Motor neuron (in vitro differentiated cells): ENCODE measurements around the gene ADAMTS16. TPM values are rescaled to one million over a fixed set of nuclear protein-coding genes. Genes with fewer than 3 reads are reported as not detected.
A peak's percentile ranks its signal among the peaks of the same experiment; 100 is the strongest.

ENCODE experiments used
- ATAC-seq, 8 experiments: fragments of 200-7000 bp; cut with Tn5 transposase; replicated peaks in 6 of 8; 2 replicates each; pipeline ENCODE4 v1.8.0; 2021; ENCODE audit warnings: mild to moderate bottlenecking in 8 of 8, moderate library complexity in 8 of 8
- H3K27ac ChIP-seq, 2 donors: fragments of 250-450 bp; sonication (Bioruptor Pico); 2 replicates each; pipeline ENCODE4 v1.9.0; 2021; ENCODE audit warnings: antibody characterized with exemption in 2 of 2, mild to moderate bottlenecking in 2 of 2, moderate library complexity in 1 of 2
- H3K4me1 ChIP-seq, 2 donors: fragments of 250-450 bp; sonication (Bioruptor Pico); replicated peaks in 1 of 2; 2 replicates each; pipeline ENCODE4 v1.6.1; 2021; ENCODE audit warnings: antibody characterized with exemption in 2 of 2, mild to moderate bottlenecking in 2 of 2, moderate library complexity in 1 of 2
- H3K4me3 ChIP-seq, 5 donors: fragments of 250-450 bp; sonication (Bioruptor Pico); 2 replicates each; pipeline ENCODE4 v1.9.0; 2021; ENCODE audit warnings: antibody characterized with exemption in 5 of 5, mild to moderate bottlenecking in 5 of 5, moderate library complexity in 4 of 5
- whole genome bisulfite sequencing, 10 experiments: fragments of 450-650 bp; shearing (Covaris generic); methylation state at CpG; one replicate each; pipeline ENCODE4 v1.0.0; 2022; 5-methylcytosine and 5-hydroxymethylcytosine counted together
- in situ Hi-C, 9 experiments: fragments of 400-800 bp; cut with MboI; loops; one replicate each; pipeline ENCODE4 v1.15.0; 2021; ENCODE audit warnings: low sequenced_read_pairs in 9 of 9, low pct_unique_long_range_greater_than_20kb in 2 of 9; ENCODE audit not compliant: unreplicated experiment in 9 of 9
- total RNA-seq, 8 experiments: library from RNA; unstranded; fragments of 300-600 nt; gene quantifications; 2 replicates each; pipeline versions ENCODE4 v1.2.3 to v1.2.4, GENCODE V29; 2022

The ADAMTS16 gene
- total RNA-seq, 8 experiments from 2014 or later = 0.25 to 34.1 (median 1.1) TPM

DNA sequence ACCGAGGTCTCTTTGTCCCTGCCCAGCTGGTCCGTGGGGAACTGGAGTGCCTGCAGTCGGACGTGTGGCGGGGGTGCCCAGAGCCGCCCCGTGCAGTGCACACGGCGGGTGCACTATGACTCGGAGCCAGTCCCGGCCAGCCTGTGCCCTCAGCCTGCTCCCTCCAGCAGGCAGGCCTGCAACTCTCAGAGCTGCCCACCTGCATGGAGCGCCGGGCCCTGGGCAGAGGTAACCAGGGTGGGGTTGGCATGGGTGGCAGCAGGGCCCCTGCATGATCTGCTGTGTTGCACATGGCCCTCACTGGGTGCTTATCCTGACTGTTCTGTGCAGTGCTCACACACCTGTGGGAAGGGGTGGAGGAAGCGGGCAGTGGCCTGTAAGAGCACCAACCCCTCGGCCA is 163.1 kb downstream of the ADAMTS16 start:
- Histone ChIP-seq H3K4me1 (peaks cover 3 to 8% of the 10 kb centered on the region in 2 donors), H3K4me3 (no peak overlapping the region), H3K27ac (no peak overlapping the region)
- no peak for ATAC-seq
- WGBS, 10 experiments = 80 to 100% methylated on average over 1 to 2 of the region's 15 CpGs; no CpG with 5 or more reads in 8 of the 10 experiments
- in situ Hi-C loops = no loop called here

DNA sequence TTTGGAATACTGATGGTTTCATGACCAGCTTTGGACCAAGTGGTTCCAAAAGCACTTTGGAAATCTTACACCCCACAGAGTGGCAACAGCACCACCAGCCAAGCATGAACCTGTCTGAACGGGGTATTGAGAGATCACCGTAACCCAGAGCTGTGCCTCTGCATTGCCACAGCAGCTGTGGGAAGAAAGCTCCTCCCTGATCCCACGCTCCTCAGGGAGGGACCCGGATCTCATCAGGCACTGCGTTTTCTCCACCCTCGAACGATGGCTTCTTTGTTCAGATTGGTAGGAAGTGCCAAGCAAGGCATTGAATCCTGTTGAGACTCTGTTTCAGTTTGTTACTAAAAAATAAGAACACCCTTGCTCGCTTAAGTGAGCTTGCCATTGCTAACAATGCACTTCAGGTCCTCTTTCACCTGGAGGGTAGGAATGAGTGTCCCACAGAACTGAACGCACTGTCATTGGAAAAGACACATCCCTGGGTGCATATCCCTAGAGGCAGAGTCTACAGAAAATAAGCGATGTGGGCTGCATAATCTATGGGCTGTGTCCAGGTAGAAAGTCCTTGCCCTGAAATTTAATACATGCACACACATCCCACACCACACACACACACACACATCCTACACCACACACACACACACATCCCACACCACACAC is 164.4 kb downstream of the ADAMTS16 start:
- no peak overlapping the region for H3K4me3 ChIP-seq
- no peak overlapping the region for H3K27ac ChIP-seq
- in situ Hi-C loops = no loop called here
- peak in 3 of 8 experiments; percentile 18 to 57 (median 39) for ATAC-seq
- 3 to 100% (median 80%) methylated on average over 1 to 7 of the region's 10 CpGs; no CpG with 5 or more reads in 1 of the 10 experiments for WGBS, 10 experiments
- H3K4me1 ChIP-seq = peaks cover 0 to 1% of the 10 kb centered on the region in 2 donors

DNA sequence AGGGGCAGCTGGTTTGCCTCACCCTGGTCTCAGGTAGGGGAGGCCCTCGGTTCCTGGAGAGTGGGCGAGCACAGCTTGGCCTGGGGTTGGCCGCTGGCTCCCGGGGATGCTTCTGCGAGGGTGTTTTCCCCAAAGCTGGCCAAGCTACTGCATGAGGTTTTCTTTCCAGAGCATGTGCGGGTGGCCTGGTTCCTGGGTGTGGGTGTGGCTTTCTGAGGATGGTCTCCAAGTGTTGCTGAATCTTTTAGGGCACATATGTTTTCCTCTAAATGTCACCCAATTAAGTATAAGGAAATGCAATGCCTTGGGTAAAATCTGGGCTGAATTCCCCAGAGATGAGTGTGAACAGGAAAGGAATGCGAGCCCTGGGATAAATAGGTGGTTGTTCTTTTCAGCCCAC is 166.6 kb downstream of the ADAMTS16 start:
- Histone ChIP-seq H3K4me3 (no peak overlapping the region), H3K27ac (no peak overlapping the region), H3K4me1 (no peaks in the 10 kb centered on the region)
- WGBS, 10 experiments = 13 to 100% (median 39%) methylated on average over 1 to 5 of the region's 7 CpGs; no CpG with 5 or more reads in 6 of the 10 experiments
- in situ Hi-C loops = no loop called here
- peak in 3 of 8 experiments; percentile 63 to 87 (median 81) for ATAC-seq

DNA sequence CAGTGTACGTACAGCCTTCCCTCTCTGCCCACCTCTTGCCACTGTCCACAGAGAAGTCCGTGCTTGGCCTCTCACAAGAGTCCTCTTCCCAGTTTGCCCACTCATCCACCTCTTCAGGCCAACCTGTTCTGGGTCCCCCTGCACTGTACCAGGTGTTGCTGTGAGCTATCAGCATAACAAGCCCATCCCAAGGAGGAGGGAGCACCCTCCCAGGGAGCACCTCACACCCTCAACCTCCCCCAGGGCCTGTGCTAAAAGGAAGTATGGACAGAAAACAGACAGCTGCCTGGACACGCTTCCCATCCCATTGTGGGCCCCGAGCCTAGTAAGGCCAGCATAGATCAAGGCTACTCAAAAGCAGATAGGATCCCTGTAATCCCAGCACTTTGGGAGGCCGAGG is 168.2 kb downstream of the ADAMTS16 start:
- in situ Hi-C loops = no loop called here
- 80 to 95% (median 88%) methylated on average over 2 to 4 of the region's 5 CpGs; no CpG with 5 or more reads in 6 of the 10 experiments for WGBS, 10 experiments
- H3K4me1 ChIP-seq = peaks cover 8 to 9% of the 10 kb centered on the region in 2 donors
- ATAC-seq = no peak
- no peak overlapping the region for H3K4me3 ChIP-seq
- no peak overlapping the region for H3K27ac ChIP-seq

DNA sequence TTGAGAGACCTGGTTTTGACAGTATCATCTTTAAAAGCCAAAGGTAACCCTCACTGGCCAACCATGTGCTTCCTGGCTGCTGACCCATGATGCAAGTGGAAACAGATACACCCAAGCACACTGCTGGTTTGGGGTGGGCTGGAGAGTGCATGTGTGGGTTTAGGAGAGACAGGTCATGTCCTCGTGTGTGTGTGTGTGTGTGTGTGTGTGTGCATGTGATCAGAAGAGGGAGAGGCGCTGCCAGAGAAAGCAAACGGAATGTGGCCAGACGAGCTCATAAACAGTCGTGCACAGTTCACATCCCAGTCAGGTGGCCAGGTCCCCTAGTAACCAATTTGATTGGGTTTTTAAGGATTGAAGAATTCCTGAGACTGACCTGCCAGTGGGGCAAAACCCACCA is 169.5 kb downstream of the ADAMTS16 start:
- no peak for ATAC-seq
- Histone ChIP-seq H3K4me3 (no peak overlapping the region), H3K4me1 (peaks cover 12 to 19% of the 10 kb centered on the region in 2 donors), H3K27ac (no peak overlapping the region)
- 51 to 93% (median 66%) methylated on average over 2 to 5 of the region's 5 CpGs; no CpG with 5 or more reads in 5 of the 10 experiments for WGBS, 10 experiments
- in situ Hi-C loops = no loop called here

DNA sequence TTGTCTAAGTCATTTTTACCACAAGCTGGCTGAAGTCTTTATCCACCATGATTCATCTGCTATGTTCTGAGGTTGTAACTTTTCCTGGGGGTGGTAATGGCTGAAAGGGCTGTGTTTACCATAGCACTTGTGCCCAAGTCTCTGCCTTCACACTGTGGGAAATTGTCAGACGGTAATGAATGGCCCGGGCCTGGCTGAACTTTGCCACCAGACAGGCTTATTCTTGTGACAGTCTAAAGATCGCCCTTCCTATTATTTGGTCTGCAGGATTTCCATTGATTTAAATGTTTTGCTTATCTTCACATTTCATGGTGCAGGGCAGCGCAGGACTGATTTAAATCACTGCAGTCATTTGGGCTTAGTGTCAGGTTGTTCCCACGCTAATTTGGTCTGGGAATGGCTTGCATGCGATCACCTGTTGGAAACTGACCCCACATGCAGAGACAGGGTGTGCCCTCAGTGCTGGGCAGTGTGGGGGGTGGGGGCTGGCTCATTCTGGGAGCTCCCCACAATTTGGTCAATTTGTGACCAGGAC is 173.0 kb downstream of the ADAMTS16 start:
- 30 to 82% (median 61%) methylated on average over 2 to 6 of the region's 6 CpGs; no CpG with 5 or more reads in 3 of the 10 experiments for WGBS, 10 experiments
- H3K4me1 ChIP-seq = peaks cover 12 to 19% of the 10 kb centered on the region in 2 donors
- in situ Hi-C loops = no loop called here
- H3K4me3 ChIP-seq = no peak overlapping the region
- peak in 5 of 8 experiments; percentile 67 to 87 (median 71) for ATAC-seq
- H3K27ac ChIP-seq = no peak overlapping the region

DNA sequence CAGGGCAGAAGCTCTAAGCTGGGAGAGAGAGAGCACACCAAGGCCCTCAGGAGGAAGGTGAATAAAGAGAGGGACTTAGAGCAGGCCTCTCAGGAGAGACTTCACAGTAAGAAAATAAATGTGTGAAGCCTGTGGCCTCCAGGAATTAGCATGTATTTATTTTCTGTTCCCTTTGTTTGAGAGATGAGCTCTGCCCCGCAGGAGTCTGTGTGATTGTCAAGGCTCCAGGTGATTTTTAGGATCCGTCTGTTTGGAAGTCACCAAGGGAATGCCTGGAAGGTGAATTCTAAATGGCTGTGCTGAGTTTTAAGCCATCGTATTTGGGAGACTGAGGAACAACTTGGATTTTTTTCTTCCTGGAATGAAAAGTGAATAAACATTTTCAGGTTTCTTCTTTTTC is 174.0 kb downstream of the ADAMTS16 start:
- Histone ChIP-seq H3K4me1 (peaks cover 12 to 19% of the 10 kb centered on the region in 2 donors), H3K27ac (no peak overlapping the region), H3K4me3 (no peak overlapping the region)
- no peak for ATAC-seq
- in situ Hi-C loops = no loop called here
- 40 to 100% (median 85%) methylated on average over 1 to 3 of the region's 3 CpGs for WGBS, 10 experiments

DNA sequence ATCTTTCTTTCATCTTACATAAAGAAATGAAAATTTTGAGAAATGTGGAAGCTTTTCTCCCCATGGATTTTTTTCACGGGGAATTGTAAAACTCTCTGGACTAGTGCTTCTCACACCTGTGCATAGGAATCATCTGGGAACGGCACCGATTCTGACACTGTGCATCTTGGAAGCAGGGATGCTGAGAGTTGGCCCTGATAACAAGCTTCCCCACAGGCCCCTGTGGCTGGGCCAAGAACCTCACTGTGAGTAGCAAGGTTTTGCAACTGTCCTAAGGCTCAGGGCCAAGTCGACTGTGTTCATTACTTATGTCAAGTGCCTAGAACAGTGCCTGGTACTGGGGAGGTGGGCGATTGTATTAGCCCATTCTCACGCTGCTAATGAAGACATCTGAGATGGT is 174.5 kb downstream of the ADAMTS16 start:
- ATAC-seq = no peak
- Histone ChIP-seq H3K27ac (no peak overlapping the region), H3K4me1 (peaks cover 12 to 19% of the 10 kb centered on the region in 2 donors), H3K4me3 (no peak overlapping the region)
- in situ Hi-C loops = no loop called here
- 68 to 100% (median 83%) methylated on average over 1 to 6 of the region's 6 CpGs; no CpG with 5 or more reads in 2 of the 10 experiments for WGBS, 10 experiments

DNA sequence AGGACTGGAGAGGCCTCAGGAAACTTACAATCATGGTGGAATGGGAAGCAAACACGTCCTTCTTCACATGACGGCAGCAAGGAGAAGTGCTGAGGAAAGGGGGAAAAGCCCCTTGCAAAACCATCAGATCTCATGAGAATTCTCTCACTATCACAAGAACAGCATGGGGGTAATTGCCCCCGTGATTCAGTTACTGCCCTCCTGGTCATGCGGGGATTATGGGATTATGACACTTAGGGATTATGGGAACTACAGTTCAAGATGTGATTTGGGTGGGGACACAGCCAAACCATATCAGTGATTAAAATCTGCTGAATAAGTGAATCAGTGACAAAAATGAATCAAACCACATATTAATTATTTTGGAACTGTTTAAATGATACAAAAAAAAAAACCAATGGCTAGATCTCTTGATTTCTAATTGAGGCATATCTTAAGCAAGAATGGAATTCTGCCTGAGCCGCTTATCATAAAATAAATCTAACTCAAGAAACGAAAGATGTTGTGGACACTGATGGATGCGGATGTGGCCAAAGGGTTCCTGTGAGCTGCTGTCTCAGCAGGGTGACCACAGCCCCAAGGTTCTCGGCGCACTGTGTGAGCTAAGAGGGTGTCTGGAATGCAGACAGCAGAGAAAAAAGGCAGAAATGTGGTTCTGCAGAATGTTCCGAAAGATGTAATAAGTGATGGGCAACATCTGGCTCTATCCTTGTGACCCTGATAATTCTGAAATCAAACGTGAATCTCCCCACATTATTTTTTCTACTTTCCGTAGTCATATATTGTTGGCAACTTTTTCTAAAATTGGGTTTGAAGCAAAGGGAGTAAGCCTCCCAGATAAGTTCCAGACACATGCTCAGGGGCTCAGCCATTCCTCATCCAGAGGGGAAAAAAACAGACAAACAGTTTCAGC is 175.2 kb downstream of the ADAMTS16 start:
- H3K4me1 ChIP-seq = peaks cover 12 to 19% of the 10 kb centered on the region in 2 donors
- ATAC-seq = no peak
- no peak overlapping the region for H3K27ac ChIP-seq
- in situ Hi-C loops = no loop called here
- no peak overlapping the region for H3K4me3 ChIP-seq
- WGBS, 10 experiments = 60 to 100% (median 89%) methylated on average over 4 to 11 of the region's 12 CpGs

DNA sequence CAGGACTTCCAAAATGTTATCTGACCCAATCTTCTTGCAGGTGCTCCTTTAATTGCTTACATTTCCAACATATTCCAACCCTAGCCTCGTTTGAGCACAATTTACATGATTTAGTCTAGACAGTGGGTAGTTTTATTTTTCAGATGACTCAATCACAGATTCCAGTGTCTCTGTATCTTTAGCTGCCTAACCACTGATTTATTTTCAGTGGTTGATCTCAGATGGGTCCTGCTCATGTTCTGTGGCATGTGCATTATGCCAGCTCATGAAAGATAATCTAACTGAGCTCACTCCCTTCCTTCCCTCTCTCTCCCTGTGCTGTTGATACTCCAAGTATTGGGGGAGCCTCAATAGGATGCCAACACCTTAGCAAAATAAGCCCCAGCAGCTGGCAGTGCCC is 176.2 kb downstream of the ADAMTS16 start:
- 0 to 33% (median 25%) methylated on average over 1 of the region's 1 CpG; no CpG with 5 or more reads in 3 of the 10 experiments for WGBS, 10 experiments

DNA sequence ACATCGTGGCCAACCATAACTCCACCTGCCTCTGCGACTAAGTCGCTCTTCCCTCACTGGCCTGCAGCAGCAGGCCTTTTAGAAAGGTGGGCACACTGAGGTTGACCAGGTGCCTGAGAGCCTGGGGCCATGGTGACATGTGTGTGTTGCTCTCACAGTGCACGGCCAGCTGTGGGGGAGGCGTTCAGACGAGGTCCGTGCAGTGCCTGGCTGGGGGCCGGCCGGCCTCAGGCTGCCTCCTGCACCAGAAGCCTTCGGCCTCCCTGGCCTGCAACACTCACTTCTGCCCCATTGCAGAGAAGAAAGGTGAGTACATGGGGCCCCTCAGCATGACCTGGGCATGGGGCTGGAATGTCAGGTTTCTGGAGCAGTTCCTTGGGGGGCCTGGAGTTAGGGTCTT is 177.8 kb downstream of the ADAMTS16 start:
- in situ Hi-C loops = no loop called here
- ATAC-seq = no peak
- WGBS, 10 experiments = 98% methylated on average over 9 of the region's 10 CpGs; no CpG with 5 or more reads in 9 of the 10 experiments
- Histone ChIP-seq H3K27ac (no peak overlapping the region), H3K4me1 (peaks cover 7 to 13% of the 10 kb centered on the region in 2 donors), H3K4me3 (no peak overlapping the region)

More for the DNA sequence above, 176.2 kb downstream of the ADAMTS16 start:
- Histone ChIP-seq H3K27ac (no peak overlapping the region), H3K4me1 (peaks cover 12 to 19% of the 10 kb centered on the region in 2 donors), H3K4me3 (no peak overlapping the region)
- in situ Hi-C loops = no loop called here
- ATAC-seq = peak in 2 of 8 experiments; percentile 34 to 55

DNA sequence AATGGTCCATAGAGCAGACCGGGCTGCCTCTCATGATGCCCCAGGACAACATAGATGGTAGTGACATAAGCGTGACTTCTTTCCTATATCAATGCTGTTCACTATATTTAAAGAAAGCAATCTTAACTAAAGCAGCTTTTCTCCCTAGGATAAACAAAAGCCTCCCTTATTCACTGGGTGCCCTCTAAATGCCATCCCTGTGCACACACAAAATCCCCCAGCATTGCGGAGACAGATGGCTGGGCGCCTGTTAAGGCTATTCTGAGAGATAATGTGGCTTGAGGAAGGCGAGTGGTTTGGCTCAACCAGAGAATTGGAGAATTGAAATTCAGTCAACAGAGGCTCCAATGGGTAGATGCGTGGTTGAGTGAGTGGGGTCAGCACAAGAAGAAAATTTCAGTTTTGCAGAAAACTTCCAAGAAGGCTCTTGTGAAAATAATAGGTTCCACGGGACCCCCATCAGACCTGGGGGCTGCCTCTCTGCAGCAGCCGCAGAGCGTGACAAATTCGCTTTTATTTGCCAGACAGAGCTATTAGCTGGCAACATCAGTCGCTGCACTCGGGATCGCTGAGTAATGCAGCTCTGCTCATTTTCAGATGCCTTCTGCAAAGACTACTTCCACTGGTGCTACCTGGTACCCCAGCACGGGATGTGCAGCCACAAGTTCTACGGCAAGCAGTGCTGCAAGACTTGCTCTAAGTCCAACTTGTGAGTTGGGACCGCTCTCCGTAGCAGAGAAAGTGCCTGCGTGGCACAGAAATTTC is 178.5 kb downstream of the ADAMTS16 start:
- in situ Hi-C loops = no loop called here
- Histone ChIP-seq H3K4me1 (peaks cover 3 to 7% of the 10 kb centered on the region in 2 donors), H3K27ac (no peak overlapping the region), H3K4me3 (no peak overlapping the region)
- 70 to 97% (median 78%) methylated on average over 1 to 12 of the region's 18 CpGs; no CpG with 5 or more reads in 2 of the 10 experiments for WGBS, 10 experiments
- ATAC-seq = no peak
